GM19397 (cell line): ENCODE results near the gene FZD4.
"Not testable (repeated sequence)": the region's sequence is repeated elsewhere in the genome, so short reads cannot be mapped to it uniquely, and the experiment has no call there.

Source experiments
- ATAC-seq: cut with Tn5 transposase; IDR thresholded peaks from one replicate; pipeline ENCODE4 v1.9.1; 2021; ENCODE audit warnings: mild to moderate bottlenecking, moderate library complexity; ENCODE audit not compliant: unreplicated experiment

The FZD4 gene

DNA sequence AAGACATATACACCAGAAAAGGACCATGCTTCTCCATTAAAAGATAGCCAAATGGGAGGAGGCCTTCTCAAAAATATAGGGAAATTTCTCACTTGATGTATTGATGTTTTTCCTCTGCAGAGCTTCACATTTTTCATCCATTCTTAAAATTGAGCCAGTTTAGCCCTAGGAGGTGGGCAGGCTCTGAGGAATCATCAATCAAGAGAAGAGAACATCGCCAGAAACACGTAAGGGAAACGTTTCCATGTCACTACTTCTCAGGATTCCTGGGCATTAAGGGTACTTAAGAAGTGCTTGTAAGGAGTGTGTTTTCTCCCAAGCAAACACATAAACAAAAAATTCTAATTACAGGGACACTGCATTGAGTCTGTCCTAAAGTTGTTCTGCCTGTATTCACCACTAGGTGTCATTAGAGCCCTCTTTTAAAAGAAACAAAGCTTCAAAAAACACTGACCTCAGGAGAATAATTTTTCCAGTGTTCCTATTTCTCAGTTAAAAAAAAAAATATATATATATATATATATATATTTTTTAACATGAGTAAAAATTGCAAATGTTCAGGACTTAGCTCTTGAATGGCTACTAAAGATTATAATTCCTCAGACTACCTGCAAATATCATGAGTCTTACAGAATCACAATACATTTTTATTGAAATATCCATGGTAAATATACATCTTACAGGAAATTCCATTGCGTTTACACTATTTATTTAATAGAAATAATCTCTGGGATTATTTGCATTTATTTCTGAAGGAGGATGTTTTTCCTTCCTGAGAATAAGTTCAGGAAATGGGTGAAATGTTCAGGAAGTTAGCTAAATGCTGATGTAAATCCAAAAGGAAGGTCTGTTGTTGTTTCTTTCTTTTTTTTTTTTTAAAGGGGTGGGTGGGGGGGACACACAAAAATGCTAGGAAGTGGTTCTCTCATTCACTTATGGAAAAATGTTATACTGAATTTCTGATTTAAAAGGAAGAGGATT is 16.0 kb downstream of the FZD4 start:
- ATAC-seq = no peak

DNA sequence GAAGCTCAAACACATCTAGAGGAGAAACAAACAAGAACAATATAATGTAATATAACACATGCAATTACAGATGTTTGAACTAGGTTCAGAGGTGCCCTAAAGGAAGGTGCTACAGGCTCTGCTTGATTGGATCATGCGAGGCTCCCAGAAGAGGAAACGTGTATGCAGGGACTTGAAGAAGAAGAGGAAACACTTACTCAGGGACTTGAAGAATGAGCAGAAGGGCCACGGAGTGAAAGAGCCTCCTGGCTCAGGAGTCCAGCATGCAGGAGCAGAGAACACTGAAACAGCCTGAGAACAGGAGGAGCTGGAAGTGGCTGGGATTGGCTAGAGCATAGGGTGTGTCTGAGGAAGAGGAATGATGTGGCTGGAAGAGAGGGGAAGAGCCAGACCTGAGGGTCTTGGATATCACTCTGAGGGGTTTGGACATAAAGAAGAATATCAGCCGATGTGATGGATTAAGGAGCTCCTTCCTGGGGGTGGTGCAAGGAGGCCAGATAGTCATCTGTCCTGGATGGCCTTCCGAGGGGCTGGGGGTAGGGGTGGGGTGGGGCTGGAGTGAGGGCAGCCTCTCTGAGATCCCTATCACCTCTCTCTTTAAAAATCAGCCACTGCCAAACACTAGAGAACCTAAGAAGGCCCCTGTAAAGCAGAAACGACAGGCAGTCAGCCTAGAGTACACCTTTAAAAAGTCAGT is 16.8 kb downstream of the FZD4 start:
- ATAC-seq = no peak

DNA sequence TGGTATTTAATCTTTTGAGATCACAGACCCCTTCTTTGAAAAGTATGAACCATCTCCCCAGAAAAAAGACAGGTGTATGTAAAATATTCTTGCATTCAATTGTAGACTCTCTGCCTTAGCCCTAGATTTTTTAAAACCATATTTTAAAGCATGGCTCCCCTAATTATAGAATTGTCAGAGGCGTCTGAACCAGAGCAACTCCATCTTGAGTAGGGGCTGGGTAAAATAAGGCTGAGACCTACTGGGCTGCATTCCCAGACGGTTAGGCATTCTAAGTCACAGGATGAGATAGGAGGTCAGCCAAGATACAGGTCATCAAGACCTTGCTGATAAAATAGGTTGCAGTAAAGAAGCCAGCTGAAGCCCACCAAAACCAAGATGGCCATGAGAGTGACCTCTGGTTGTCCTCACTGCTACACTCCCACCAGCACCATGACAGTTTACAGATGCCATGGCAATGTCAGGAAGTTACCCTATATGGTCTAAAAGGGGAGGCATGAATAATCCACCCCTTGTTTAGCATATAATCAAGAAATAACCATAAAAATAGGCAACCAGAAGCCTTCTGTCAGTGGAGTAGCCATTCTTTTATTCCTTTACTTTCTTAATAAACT is 17.9 kb downstream of the FZD4 start:
- not testable (repeated sequence) for ATAC-seq

DNA sequence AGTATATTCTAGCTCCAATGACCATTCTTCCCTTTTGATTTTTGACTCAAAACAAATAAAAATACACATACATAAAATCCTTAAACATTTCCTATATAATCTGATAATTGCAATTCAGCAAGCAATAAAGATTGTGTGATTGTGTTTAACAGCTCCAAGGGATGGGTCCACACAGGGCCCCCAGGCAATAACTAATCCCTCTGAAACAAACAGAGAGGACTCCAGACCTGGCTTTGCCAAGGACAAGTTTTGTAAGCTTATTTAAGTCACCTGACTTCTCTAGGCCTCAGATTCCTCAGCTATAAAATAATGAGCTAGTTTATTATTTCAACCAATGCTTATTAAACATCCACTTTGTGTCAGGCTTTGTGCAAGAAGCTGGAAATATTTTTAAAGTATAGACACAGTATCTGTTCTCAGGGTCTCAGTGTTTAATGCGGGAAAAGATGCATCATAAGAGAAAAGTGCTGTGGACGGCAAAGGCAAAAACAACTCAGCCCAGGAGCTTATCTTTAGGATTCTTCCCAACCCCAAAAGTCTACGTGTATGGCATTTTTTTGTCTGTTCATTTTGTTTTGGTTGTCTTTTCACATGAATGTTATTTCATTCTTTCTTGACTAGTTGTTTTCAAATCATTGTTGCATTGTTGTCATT is 20.1 kb downstream of the FZD4 start:
- no peak for ATAC-seq

DNA sequence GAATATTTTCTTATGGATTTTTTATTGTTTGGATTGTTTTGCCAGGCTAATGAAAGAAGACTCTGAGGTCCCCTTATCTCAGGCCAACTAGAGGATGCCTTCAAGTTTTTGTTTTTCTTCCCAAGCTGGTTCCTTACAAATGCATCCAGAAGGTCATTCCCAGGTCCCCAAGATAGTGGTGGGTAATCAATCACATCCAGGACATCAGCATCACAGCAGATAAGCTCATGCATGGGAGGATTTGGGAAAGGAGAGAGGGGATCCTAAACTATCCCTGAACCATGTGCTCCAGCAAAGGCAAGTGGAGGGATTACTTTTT is 20.7 kb downstream of the FZD4 start:
- ATAC-seq = no peak

DNA sequence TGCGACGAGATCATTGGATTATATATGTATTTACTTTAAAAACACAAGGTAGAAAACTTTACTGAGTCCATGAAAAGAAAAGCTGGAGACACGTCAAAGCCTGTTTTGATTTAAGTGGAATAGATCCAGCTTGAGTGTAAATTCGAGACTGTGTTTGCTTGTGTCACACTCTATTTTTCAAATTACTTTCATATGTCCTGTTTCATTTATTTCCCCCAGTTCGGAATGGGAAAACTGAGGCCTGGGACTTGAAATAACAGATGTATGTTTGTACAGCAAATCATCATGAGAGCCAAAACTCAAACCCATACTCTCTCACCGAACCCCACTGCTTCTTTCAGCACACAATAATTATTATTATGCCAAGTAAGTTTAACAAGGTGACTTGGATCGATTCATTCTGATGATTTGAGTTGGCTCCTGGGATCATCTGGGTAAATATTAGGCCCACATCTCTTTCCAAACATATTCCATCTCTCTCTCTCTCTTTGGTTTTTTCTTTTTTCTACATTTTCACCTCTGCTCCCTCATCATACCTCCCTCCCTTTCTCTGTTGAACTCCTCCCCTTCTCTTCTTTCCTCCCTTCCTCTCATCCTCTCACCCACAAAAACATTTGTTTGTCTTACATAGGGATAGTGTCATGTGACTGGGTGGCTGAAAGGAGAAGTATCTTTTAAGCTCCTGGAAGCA is 21.2 kb downstream of the FZD4 start:
- ATAC-seq = no peak

DNA sequence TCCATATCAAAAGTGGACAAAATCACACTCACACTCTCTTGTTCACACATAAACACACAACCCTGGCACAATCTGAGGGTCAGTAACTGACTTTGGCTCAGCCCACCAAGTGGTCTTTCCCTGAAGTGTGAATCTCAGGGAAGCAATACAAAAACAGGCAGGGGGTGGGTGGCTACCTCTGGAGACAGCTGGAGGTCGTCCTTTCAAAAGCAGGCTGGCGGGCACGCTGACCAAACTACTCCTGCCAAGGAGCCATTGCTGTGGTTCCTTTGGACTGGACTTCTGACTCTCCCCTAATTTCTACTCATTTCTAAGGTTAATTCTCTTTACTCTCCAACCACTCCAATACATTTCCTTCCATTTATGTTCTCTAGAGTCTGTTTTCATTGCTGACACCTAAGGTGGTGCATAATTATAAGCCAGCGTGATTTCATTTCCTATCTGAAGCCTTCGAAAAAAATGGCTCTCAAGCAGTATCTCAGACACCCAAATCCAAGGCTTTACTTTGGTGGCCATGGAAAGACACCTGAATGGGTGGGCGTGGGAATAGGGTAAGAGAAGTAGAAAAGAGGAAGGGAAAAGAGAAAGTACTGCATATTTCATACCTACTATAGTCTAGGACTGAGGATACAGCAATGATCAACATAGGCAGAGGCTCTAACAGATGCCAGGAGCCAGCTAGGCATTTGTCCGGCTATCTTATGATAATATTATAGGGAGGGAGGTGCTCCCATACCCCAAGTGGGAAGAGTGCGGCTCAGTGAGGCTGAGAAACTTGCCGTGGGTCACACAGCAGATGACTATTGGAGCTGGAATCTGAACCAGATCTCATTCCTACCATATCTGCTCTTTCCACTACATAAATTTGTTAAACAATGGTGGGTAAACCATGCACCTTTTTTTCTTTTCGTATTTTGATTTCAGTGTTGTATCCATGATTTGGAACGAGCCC is 22.0 kb downstream of the FZD4 start:
- no peak for ATAC-seq

DNA sequence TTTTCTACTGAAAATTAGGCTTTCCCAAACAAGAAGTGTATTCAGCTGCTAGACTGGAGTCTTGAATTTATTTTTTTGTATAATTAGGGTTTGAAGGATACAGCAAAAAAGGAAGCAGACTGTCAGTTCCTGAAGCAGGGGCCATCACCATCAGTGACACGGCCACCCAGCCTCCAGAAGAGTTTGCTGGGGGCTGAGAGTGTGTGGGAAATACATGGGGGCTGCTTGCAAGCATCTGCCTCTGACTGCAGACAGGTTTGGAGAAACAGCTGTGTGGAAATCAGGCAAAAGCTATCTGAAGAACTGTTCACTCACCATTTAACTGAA is 23.0 kb downstream of the FZD4 start:
- no peak for ATAC-seq

DNA sequence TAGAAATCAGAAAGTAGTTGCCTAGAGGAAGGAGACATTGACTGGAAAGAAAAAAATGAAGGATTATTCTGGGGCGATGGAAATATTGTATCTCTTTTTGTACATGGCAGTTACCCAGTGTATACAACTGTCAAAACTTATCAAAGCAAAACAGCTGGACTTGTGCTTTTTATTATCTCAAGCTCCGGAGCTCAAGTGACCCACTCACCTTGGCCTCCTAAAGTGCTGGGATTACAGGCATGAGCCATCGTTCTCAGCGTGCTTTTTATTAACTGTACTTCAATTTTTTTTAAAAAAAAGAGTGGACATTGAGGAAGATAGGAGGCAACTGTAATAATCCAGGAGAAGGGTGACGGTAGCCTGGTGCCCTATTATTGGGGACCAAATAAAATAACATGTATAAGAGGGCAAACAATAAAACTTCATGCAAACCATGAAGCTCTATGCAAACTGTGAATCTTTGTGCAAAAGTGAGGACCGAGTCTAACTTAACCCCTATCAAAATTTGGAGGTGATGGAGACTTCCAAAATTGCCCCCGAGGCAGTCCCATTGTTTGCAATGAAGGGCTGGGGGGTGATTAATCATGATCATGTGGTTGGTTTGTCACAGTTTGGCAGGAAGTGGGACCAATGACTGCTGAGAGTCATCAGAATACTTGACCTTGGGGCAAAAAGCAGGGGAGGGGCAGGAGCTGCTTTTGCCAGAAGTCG is 23.5 kb downstream of the FZD4 start:
- no peak for ATAC-seq

DNA sequence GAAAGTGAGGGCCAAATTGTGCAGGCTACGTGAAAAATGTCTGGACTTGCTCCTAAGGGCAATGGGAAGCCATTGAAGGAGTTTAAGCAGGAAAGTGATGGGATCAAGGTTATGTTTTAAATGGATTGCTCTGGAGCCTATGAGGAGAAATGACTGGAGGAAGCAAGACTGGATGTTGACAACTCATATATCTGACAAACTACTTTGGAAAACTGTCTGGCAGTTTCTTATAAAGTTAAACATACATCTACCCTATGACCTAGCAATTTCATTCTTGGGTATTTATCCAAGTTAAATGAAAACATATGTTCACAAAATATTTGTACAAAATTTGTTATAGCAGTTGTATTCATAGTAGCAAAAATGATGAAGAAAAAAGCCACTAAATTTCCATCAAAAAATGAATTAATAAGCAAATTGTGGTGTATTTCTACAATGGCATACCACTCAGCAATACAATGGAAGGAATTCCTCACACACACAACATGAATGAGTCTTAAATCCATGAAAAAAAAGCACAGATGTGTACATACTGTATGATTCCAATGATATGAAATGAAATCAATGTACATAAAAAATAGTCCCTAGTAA is 24.1 kb downstream of the FZD4 start:
- ATAC-seq = no peak

DNA sequence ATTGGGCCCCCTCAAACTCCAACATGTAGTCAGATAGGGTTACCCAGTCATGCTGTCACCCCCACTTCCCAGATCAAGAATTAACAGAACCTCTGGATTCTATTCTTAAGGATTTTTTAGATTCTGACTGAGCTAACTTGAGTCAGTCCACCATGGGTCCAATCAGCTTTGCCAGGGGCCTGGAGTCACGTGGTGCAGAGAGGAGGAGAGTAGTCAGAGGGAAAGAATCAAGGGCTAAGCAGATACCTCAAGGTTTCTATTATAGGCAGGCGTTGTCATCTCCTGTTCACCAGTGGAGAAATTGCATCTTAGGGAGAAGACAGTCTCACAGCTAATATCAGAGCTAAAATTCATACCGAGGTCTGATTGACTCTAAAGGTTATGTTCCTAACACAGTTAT is 28.2 kb downstream of the FZD4 start:
- ATAC-seq = no peak

DNA sequence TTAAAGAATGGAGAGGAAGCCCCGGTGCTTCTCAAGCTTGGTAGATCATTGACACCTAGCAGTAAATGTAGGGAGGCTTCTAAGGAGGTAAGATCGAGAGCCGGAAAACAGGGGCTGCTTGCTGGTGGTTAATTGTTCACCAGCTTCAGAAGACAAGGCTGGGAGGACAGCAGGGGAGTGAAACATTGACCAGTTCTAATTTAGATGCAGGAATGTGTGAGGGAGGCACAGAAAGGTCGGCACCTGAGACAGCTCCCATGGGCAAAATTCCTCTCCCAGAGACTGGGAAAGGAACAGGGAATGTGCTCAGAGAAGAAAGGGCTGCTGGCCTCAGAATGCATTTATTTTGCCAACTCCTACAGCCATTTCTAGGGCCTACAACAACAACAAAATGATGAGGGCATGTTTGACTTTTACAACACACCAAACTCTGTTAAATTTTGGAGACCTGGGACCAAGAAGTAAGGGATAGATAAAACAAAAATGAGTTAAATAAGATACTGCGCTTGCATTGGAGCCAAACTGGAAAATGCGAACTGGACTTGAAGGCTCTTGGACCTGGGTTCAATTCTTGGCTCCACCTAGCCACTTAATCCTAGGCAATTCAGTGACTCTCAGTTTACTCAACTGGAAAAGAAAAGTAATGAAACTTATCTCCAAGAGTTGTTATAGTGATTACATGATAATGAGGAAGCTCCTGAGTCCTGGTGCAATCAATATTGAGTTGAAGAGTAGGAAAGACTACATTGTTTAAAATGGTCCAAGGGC is 31.0 kb downstream of the FZD4 start:
- ATAC-seq = no peak

DNA sequence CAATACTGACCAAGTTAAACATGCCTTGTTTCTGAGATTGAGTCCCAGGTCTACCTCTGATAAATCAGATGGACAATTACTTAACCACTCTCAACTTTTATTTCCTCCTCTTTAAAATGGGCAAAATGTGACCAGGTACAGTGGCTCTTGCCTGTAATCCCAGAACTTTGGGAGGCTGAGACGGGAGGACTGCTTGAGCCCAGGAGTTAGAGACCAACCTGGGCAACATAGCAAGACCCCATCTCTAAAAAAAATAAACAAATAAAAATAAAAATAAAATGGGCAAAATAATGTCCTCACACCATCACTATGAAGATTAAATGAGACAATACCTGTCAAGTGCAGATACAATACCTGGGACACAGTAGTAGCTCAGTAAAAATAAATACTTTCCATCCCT is 33.0 kb downstream of the FZD4 start:
- no peak for ATAC-seq

DNA sequence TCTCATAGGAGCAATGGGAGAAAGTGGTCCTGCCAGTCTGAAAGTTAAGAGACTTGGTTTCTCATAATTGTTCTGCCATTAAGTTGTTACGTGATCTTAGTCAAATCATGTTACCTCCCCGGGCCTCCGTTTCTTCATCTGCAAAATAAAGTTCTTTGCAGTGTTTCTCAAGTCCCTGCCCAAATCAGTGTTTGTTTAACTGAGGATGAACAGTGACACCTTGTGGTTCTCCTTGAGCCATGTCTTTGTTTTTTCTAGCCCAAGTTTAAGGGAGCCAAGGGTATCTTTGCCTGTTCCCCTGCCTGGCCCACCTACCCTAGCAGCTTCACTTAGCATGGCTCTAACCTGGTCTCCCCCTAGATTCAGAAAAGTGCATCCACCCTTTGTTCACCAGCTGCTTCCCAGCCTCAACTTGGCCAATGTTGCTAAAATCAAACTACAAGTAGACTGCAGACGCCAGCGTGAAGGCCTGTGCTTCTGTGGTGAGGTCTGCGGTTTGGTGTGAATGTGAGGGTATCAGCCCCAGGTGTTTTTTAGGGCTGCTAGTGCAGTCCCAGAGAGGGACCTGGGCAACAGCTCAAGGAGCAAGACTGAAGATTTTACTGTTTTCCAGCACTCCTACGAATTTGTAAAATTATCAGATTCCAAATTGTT is 35.5 kb downstream of the FZD4 start:
- ATAC-seq = no peak

DNA sequence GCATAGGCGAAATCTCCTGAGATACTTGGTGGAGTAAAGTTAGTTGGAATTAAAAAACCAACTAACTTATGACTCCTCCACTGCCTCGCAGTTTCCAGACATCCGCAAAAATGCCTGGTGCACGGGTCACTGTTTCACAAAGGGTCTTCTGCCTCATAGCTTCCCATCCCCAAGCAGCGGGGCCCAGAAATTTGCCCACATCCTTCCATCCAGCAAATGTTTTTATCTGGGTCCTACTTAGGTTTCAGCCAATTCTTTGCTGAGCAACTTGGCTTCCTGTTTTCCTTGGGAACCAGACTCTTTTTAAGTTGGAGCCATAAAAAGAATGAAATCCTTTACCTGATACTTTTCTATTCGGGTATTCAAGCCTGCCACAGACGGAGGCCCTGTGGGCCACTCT is 36.2 kb downstream of the FZD4 start:
- ATAC-seq = no peak

DNA sequence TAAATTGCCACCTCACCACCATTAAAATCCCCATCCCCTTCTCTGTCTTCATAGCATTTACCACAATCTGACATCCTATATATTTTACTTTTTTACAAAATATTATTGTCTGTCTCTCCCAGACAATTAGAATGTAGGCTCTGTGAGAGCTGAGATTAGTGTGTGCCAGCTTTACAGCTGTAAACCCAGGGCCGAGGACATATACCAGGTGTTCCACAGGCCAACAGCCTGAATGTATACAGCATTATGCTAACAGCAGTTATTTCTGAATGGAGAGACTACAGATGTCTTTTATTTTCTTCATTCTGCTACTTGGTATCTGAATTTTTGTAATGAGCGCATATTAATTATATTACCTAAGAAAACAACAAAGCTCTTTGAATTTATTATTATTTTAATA is 36.7 kb downstream of the FZD4 start:
- no peak for ATAC-seq

DNA sequence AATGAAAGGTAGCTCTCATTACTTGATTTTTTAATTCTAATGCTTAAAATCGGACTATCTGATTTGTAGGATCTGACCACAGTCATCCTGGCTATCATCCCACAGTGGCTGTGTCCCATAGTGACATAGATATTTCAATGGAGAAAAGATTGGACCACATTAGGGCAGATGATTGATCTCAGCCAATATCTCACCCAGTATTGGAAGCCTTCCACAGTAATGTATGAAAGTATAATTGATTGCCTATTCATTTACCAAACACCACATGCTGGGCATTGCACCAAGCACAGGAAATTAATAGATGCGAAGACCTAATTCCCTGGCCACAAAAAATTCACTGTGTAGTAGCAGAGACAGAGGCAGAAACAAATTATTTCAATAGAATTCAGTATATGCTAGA is 37.6 kb downstream of the FZD4 start:
- no peak for ATAC-seq

DNA sequence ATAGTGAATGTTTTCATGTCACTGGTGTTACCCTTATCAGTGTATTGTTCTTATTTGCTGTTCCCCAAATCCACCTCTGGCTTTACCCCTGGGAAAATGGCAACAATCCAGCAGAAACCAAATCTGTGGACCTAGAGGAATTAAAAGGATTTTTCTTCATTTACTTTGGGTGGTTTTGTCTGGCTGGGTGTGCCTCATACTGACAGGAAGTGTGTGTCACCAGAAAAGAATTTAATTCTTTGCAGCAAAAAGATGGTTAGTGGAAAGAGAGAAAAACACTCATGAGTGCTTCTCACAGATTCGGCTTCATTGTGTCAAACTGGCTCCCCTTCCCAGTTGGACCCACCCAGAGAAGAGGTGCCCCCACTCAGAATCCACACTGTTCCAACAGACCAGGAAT is 38.9 kb downstream of the FZD4 start:
- no peak for ATAC-seq
